ENCODE measurements around the gene CD38.

GRCh38 chr4:15783676-15784075 lies 5.5 kb downstream of the CD38 start:
- TF ChIP-seq CTCF (conservative IDR thresholded peaks at IDR 0.05; ENCODE audit: low read depth, low read length) (no peak), EZH2 (IDR thresholded peaks at IDR 0.05; ENCODE audit: low read length, unreplicated experiment) (no peak), EZH2phosphoT487 (IDR thresholded peaks at IDR 0.05; ENCODE audit: borderline replicate concordance, low read length) (no peak)
